Thyroid gland (tissue), 4 donors: ENCODE measurements around the gene ATP8A1.

Experiments
- POLR2A ChIP-seq, 2 donors: fragments of 450-650 bp; IDR thresholded peaks; one replicate each; pipeline ENCODE4 v1.6.1; 2017; ENCODE audit warnings: antibody characterized with exemption in 2 of 2, mild to moderate bottlenecking in 2 of 2, moderate library complexity in 1 of 2
- TF ChIP-seq, protein P1 (sequence below), 6 experiments: fragments of 200-600 bp in 3 of 6; fragments of 450-650 bp in 3 of 6; sonication (generic) in 3 of 6; IDR thresholded peaks; one replicate each; pipeline ENCODE4 v1.5.1; 2016 to 2019; ENCODE audit warnings: antibody characterized with exemption in 6 of 6, mild to moderate bottlenecking in 2 of 6, inconsistent platforms in 1 of 6, moderate library complexity in 1 of 6

DNA sequence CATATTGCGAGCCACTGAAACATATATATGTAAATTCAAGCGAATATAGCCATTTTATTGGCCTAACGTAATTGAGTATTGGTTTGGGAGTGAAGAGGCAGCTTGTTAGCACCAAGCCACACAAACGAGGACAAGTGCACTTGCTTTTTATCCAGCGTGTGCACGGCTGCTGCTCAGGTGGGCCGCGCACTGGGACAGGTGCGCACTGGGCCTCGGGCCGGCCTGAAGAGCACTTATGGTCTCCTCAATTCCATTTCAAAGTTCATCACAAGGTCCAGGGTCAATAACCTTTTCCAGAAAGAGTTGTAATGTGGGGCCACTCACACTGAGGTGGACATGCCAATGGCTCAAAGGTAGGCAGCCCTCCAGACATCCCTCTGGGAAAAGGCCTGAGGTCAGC lies 95.9 kb downstream of the ATP8A1 start:
- TF ChIP-seq, protein P1, sequence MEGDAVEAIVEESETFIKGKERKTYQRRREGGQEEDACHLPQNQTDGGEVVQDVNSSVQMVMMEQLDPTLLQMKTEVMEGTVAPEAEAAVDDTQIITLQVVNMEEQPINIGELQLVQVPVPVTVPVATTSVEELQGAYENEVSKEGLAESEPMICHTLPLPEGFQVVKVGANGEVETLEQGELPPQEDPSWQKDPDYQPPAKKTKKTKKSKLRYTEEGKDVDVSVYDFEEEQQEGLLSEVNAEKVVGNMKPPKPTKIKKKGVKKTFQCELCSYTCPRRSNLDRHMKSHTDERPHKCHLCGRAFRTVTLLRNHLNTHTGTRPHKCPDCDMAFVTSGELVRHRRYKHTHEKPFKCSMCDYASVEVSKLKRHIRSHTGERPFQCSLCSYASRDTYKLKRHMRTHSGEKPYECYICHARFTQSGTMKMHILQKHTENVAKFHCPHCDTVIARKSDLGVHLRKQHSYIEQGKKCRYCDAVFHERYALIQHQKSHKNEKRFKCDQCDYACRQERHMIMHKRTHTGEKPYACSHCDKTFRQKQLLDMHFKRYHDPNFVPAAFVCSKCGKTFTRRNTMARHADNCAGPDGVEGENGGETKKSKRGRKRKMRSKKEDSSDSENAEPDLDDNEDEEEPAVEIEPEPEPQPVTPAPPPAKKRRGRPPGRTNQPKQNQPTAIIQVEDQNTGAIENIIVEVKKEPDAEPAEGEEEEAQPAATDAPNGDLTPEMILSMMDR (IDR thresholded peaks at IDR 0.05), result no peak
- no peak for TF ChIP-seq POLR2A (IDR thresholded peaks at IDR 0.05)
